ENCODE data around the gene LDB2. TPM values are rescaled to one million over a fixed set of nuclear protein-coding genes. Genes with fewer than 3 reads are reported as not detected.

Gene LDB2
- total and polyA plus RNA-seq, 2 of the 8 experiments (the other 6 are each of a cell fraction or from before 2014, with no cell fraction given), result 57.0 to 140 TPM

DNA sequence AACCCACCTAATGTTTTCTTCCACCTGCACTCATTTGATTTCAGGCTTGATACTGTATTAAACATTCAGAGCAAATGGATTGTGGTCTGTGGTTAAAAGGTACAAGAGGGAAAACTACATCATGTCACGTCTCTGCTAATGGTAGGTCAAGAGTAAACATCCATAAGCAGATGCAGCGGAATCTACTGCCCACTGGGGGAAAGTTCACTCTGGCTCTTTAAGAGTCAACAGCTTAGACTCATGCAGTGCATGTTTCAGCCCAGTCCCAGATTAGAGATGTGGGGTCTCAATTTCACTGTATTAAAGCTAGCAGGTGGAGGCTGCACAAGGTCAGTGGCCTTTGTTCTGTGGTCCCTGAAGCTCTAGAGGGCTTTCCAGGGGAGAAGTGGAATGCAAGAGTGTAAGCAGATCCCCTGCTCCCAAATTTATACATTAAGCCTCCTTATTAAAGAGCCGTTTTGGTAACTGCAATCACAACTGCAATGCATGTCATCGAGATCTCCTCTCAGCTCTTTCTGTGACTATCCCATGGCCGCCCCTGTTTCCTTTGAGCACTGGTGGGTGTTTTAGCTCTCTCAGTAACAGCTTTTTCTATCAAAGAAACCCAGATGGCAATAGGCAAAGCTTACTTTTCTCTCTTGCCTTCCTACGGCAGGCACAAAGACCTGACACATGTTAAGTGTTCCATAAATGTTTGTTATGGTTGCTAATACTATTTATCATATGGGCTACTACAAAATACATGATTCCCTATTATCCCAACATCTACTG lies 53.4 kb downstream of the LDB2 start:
- peak overlapping the region; percentile 14; the same call in 1 of the 2 replicates for H2BK5ac ChIP-seq (ENCODE audit: low read depth, low read length)
- no peaks in the 10 kb centered on the region for H3K27me3 ChIP-seq (replicated peaks in 1 of 4; ENCODE audit: control insufficient read depth in 3 of 4, extremely low read depth in 1 of 4, insufficient read depth in 3 of 4, low read length in 3 of 4)
- H3K4me1 ChIP-seq (replicated peaks in 1 of 4; ENCODE audit: control insufficient read depth in 3 of 4, insufficient read depth in 4 of 4, low read length in 3 of 4), result peaks cover 4 to 28% (median 15%) of the 10 kb centered on the region in 4 experiments
- 75% methylated on average over 6 of the region's 6 CpGs; no CpG with 5 or more reads in 1 of the 2 experiments for WGBS, 2 experiments (ENCODE audit: extremely low coverage in 1 of 2, insufficient coverage in 1 of 2, insufficient read length in 1 of 2, insufficient replicate concordance in 2 of 2, low coverage in 1 of 2, low lambda C conversion rate in 2 of 2, missing lambda C conversion rate in 1 of 2)
- TF ChIP-seq CBX5 (IDR thresholded peaks at IDR 0.05; ENCODE audit: low read depth, low read length) (no peak), GTF2F1 (IDR thresholded peaks at IDR 0.05; ENCODE audit: borderline replicate concordance, low read depth, low read length) (no peak), SIN3A (conservative IDR thresholded peaks at IDR 0.05 in 1 of 2, IDR thresholded peaks at IDR 0.05 in 1 of 2; ENCODE audit: low read depth in 1 of 2, low read length in 2 of 2) (no peak), EGR1 (IDR thresholded peaks at IDR 0.05; ENCODE audit: borderline replicate concordance, low read depth, low read length) (no peak), PHF8 (conservative IDR thresholded peaks at IDR 0.05; ENCODE audit: low read depth, low read length) (no peak), CEBPB (IDR thresholded peaks at IDR 0.05; ENCODE audit: low read depth, low read length) (no peak), ASH2L (IDR thresholded peaks at IDR 0.05; ENCODE audit: low read length) (no peak), SUZ12 (IDR thresholded peaks at IDR 0.05; ENCODE audit: low read length) (no peak), SIX5 (IDR thresholded peaks at IDR 0.05; ENCODE audit: low read depth, low read length) (no peak), HDAC6 (IDR thresholded peaks at IDR 0.05; ENCODE audit: low read depth, low read length) (no peak), EP300 (IDR thresholded peaks at IDR 0.05; ENCODE audit: borderline replicate concordance in 1 of 2, low read depth in 2 of 2, low read length in 2 of 2) (no peak), CREB1 (IDR thresholded peaks at IDR 0.05) (no peak)
- peak overlapping the region; percentile 28; the same call in 1 of the 2 replicates for H2BK12ac ChIP-seq (ENCODE audit: low read depth, low read length)
- peak overlapping the region; percentile 3 for H3K14ac ChIP-seq (ENCODE audit: insufficient read length)
- peak overlapping the region; percentile 61; the same call in 1 of the 2 replicates for H2AK5ac ChIP-seq (ENCODE audit: low read depth, low read length)
- no peaks in the 10 kb centered on the region for H3K23me2 ChIP-seq (ENCODE audit: low read depth, low read length)
- H3K4ac ChIP-seq (replicated peaks; ENCODE audit: insufficient read length, low read depth, low read length), result peak overlapping the region; percentile 71
- no peaks in the 10 kb centered on the region for H4K20me1 ChIP-seq (replicated peaks in 1 of 2; ENCODE audit: control insufficient read depth in 1 of 2, insufficient read depth in 2 of 2, low read length in 2 of 2)
- no peak overlapping the region for H2BK15ac ChIP-seq (ENCODE audit: low read length)
- peaks cover 0 to 33% of the 10 kb centered on the region in 2 experiments; a peak in 3 of 4 replicates for H3K79me2 ChIP-seq (ENCODE audit: control insufficient read depth in 1 of 2, insufficient read depth in 2 of 2, low read length in 2 of 2)
- H4K5ac ChIP-seq (ENCODE audit: insufficient read length, low read depth, low read length), result peak overlapping the region; percentile 65
- no peak overlapping the region for H4K8ac ChIP-seq (ENCODE audit: extremely low read depth, insufficient read depth, low read length)
- H3K18ac ChIP-seq (ENCODE audit: extremely low read depth, low read length), result peak overlapping the region; percentile 82
- CTCF ChIA-PET (ENCODE audit: partially characterized antibody), result interaction anchor here (0.7 to 2.1 kb wide), 6 partner anchors 18 to 267 kb away, joined by 3 to 8 read pairs (median 4); no protein-coding TSS in a partner anchor
- no peaks in the 10 kb centered on the region for H3K36me3 ChIP-seq (ENCODE audit: control insufficient read depth in 2 of 4, insufficient read depth in 4 of 4, low read length in 3 of 4)
- peak overlapping the region; percentile 10 for H2BK20ac ChIP-seq (ENCODE audit: low read length)
- no peaks in the 10 kb centered on the region for H3K9me3 ChIP-seq (ENCODE audit: insufficient read depth in 2 of 2, low read depth in 1 of 2, low read length in 1 of 2)
- peak; percentile 85 for FAIRE-seq
- H3K27ac ChIP-seq (ENCODE audit: low read depth, low read length), result no peak overlapping the region
- no peak overlapping the region for H3K4me2 ChIP-seq (ENCODE audit: insufficient read depth in 1 of 2, low read depth in 2 of 2, low read length in 2 of 2)
- peak overlapping the region; percentile 3 for H3K23ac ChIP-seq (ENCODE audit: insufficient read length)
- H3K4me3 ChIP-seq (ENCODE audit: extremely low read depth in 1 of 4, insufficient read depth in 2 of 4, low read depth in 3 of 4, low read length in 4 of 4), result no peak overlapping the region
- peak overlapping the region; percentile 69 for H4K91ac ChIP-seq (replicated peaks; ENCODE audit: insufficient read length, low read length)
- H3K9ac ChIP-seq (replicated peaks in 1 of 4; ENCODE audit: extremely low read depth in 1 of 4, low read depth in 3 of 4, low read length in 3 of 4), result no peak overlapping the region
- DNase-seq (ENCODE audit: low read depth in 1 of 2, low spot score in 2 of 2), result no peak
- H3K56ac ChIP-seq (replicated peaks; ENCODE audit: insufficient read length, low read depth, low read length), result no peak overlapping the region
- no peaks in the 10 kb centered on the region for H3K79me1 ChIP-seq (ENCODE audit: low read depth, low read length)
- POLR2A ChIA-PET (ENCODE audit: partially characterized antibody), result interaction anchor here (1.8 to 1.9 kb wide), 2 partner anchors 11 to 52 kb away, joined by 5 to 6 read pairs; no protein-coding TSS in a partner anchor
- H2AFZ ChIP-seq (ENCODE audit: low read length), result no peak overlapping the region
- peak overlapping the region; percentile 94 for H2BK120ac ChIP-seq (replicated peaks; ENCODE audit: low read depth, low read length)

Measured in H1 (cell line).